Fibroblast of pulmonary artery (primary cell): ENCODE measurements around the gene SOX6.

ENCODE experiments used
- DNase-seq: peaks from one replicate; pipeline ENCODE4 v3.0.0-alpha.2; 2010; ENCODE audit warnings: low read depth
- H3K4me3 ChIP-seq: replicated peaks from 2 replicates; pipeline ENCODE4 v1.5.1; 2011; ENCODE audit warnings: low read depth, mild to moderate bottlenecking, control low read depth, low read length, moderate library complexity
- TF ChIP-seq, protein P1 (sequence below): IDR thresholded peaks from 2 replicates; pipeline ENCODE4 v1.5.1; 2011; ENCODE audit warnings: mild to moderate bottlenecking, control low read depth, low read length, inconsistent platforms; ENCODE audit errors: missing control alignments

SOX6 gene

GRCh38 chr11:16356057-16356760, at the start of gene SOX6:
TSS of gene SOX6 (minus strand) at chr11:16356546. CDS start at chr11:16341248, 15,298 bp downstream.
- no peak within 1 kb of the TSS for H3K4me3 ChIP-seq
- TF ChIP-seq, protein P1, sequence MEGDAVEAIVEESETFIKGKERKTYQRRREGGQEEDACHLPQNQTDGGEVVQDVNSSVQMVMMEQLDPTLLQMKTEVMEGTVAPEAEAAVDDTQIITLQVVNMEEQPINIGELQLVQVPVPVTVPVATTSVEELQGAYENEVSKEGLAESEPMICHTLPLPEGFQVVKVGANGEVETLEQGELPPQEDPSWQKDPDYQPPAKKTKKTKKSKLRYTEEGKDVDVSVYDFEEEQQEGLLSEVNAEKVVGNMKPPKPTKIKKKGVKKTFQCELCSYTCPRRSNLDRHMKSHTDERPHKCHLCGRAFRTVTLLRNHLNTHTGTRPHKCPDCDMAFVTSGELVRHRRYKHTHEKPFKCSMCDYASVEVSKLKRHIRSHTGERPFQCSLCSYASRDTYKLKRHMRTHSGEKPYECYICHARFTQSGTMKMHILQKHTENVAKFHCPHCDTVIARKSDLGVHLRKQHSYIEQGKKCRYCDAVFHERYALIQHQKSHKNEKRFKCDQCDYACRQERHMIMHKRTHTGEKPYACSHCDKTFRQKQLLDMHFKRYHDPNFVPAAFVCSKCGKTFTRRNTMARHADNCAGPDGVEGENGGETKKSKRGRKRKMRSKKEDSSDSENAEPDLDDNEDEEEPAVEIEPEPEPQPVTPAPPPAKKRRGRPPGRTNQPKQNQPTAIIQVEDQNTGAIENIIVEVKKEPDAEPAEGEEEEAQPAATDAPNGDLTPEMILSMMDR = no peak
- peak; percentile 20 for DNase-seq

DNA sequence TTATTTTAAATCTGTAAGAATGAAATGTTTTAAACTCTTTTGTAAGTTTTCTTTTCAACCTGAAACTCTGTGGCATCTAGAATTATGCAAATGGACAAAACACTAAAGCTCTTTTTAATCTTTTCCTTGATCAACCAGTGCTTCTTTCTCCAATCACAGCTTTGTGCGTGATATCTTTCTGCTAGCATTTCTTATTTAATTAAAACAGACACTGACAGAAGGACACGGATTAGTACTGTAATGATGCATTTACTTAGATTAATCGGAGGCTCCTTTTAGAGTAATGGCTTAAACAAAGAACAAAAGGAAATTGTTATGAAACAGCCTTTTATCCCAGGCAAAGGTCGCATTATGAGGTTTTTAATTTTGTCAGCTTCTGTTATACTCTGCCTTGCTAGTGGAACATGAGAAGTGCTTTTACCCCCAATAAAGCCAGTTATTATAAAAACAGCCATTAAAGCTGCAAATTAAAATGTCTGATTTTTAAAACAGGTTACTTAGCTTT, 48.5 kb upstream of the SOX6 start:
- no peak for DNase-seq
- TF ChIP-seq, protein P1 = no peak
- no peak overlapping the region for H3K4me3 ChIP-seq

DNA sequence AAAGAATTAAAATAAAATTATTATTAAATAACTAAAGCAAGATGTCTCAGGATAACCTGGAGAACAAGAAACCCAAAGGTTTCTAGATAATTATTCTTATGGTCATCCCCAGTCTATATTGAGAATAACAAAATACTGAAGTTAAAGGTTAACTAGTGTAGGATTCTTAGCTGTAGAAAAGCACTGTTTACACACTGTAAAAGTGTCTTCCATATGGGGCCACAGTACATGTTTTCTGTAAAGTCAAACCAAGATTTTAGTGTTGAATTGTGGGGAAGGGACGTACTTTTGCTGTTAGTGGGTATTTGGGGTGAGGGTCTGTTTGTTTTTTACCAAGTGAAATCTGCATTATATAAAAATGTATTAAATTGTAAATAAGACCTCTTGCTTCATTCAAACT, 47.5 kb upstream of the SOX6 start:
- no peak for DNase-seq
- H3K4me3 ChIP-seq = no peak overlapping the region
- TF ChIP-seq, protein P1 = no peak

DNA sequence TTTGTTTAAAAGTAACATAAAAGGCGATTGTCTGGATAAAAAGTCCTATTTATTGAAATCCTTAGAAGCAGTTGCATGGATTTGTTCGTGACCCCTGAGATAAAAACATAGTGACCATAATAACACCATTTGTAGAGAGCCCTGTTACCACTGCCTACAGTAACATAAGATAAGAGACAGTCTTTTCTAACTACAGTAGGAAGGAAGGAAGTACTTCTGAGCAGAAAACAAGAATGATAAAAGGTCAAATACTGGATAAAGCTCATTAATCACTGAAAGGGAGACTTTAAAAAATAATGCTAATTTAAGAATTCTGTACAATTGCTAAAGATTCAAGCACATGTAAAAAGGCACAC, 47.1 kb upstream of the SOX6 start:
- no peak for DNase-seq
- no peak overlapping the region for H3K4me3 ChIP-seq
- TF ChIP-seq, protein P1 = no peak

GRCh38 chr11:16402654-16403447, 46.5 kb upstream of the SOX6 start:
- no peak for DNase-seq
- TF ChIP-seq, protein P1 = no peak
- H3K4me3 ChIP-seq = no peak overlapping the region

DNA sequence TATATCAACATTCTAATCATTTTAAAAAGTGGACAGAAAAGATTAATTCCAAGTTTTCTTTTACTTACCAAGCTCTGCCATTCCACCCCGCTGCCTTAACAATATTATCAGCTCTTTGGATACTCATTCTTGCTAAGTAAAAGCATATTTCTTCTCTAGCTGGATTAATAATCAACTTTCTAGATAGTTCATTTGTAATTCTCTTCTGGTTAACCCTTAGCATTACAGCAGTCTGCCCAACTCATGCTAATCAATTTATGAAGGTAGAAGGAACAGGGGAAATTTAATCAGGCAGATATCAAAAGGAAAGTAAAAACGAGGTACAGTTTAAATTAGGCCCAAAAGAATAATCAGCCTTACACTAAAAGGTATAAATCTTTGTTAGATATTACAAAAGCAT, 41.0 kb upstream of the SOX6 start:
- no peak for DNase-seq
- TF ChIP-seq, protein P1 = no peak
- no peak overlapping the region for H3K4me3 ChIP-seq
